Gastrocnemius medialis (tissue), 4 donors: ENCODE results near the gene VCAN. TPM values are rescaled to one million over a fixed set of nuclear protein-coding genes. Genes with fewer than 3 reads are reported as not detected.

Experiments
- ATAC-seq, 2 donors: fragments of 150-250 bp; one replicate each; pipeline ENCODE4 v1.9.1; 2016
- DNase-seq, 2 donors: peaks; one replicate each; pipeline ENCODE4 v3.0.0-alpha.2; 2019
- H3K27ac ChIP-seq, 4 donors: fragments of 200-600 bp; sonication (generic); 1 replicate in 1 of 4; 2 replicates in 3 of 4; pipeline ENCODE4 v1.5.1; 2016 to 2018; ENCODE audit warnings: mild to moderate bottlenecking in 2 of 4, moderate library complexity in 1 of 4
- H3K27me3 ChIP-seq, 3 donors: fragments of 200-600 bp; sonication (generic) in 2 of 3; 1 replicate in 1 of 3; 2 replicates in 2 of 3; pipeline versions ENCODE4 v1.5.1 to v1.6.0; 2016 to 2019; ENCODE audit warnings: mild to moderate bottlenecking in 1 of 3, moderate library complexity in 1 of 3
- H3K36me3 ChIP-seq, 2 donors: fragments of 200-600 bp; sonication (generic) in 1 of 2; one replicate each; pipeline ENCODE4 v1.5.1; 2017 to 2018
- H3K4me1 ChIP-seq, 2 donors: fragments of 200-600 bp; sonication (generic) in 1 of 2; one replicate each; pipeline ENCODE4 v1.5.1; 2016 to 2017; ENCODE audit warnings: mild to moderate bottlenecking in 2 of 2
- H3K4me3 ChIP-seq, 4 donors: fragments of 200-600 bp; sonication (generic) in 3 of 4; 1 replicate in 1 of 4; 2 replicates in 3 of 4; pipeline ENCODE4 v1.5.1; 2016 to 2019; ENCODE audit warnings: mild to moderate bottlenecking in 2 of 4
- H3K9me3 ChIP-seq, 3 donors: fragments of 200-600 bp; sonication (generic) in 2 of 3; 1 replicate in 1 of 3; 2 replicates in 2 of 3; pipeline ENCODE4 v1.5.1; 2016 to 2019
- CTCF ChIP-seq, 5 experiments: fragments of 450-650 bp in 3 of 5; fragments of 200-600 bp in 2 of 5; sonication (generic) in 2 of 5; IDR thresholded peaks in 4 of 5; conservative IDR thresholded peaks in 1 of 5; 1 replicate in 4 of 5; 2 replicates in 1 of 5; pipeline ENCODE4 v1.5.1; 2016 to 2019; ENCODE audit warnings: antibody characterized with exemption in 5 of 5, mild to moderate bottlenecking in 3 of 5, moderate library complexity in 3 of 5
- POLR2A ChIP-seq, 2 donors: fragments of 450-650 bp; IDR thresholded peaks; one replicate each; pipeline ENCODE4 v1.6.1; 2017; ENCODE audit warnings: antibody characterized with exemption in 2 of 2, mild to moderate bottlenecking in 2 of 2, moderate library complexity in 2 of 2
- in situ Hi-C, 4 donors: fragments of 200-750 bp; cut with MboI; loops; one replicate each; pipeline versions ENCODE4 v1.15.0 to v1.8.0; 2017; ENCODE audit warnings: low sequenced_read_pairs in 4 of 4
- intact Hi-C: fragments of 100-400 bp; cut with DNase I; formaldehyde crosslinking; loops from one replicate; pipeline ENCODE4 v1.15.1; 2023; ENCODE audit warnings: low total_unique reads
- total RNA-seq, 4 donors: library from RNA; depleted of rRNA; stranded (reverse); fragments of >200 nt; gene quantifications; one replicate each; pipeline versions ENCODE4 v1.1.0 to v1.2.3, GENCODE V29; 2016

Gene VCAN
- total RNA-seq, 4 donors from 2014 or later: 5.9 to 29.9 (median 17.4) TPM

- Histone ChIP-seq H3K36me3 (no peaks in the 10 kb centered on the region), H3K27me3 (no peaks in the 10 kb centered on the region), H3K27ac (no peak overlapping the region), H3K4me1 (no peaks in the 10 kb centered on the region), H3K4me3 (no peak overlapping the region), H3K9me3 (no peaks in the 10 kb centered on the region)
- in situ Hi-C loops: loop anchor here in 1 of 4 donors (25.0 kb wide), 1 partner anchor 922 kb away; no protein-coding TSS in a partner anchor
- ATAC-seq (no peak), DNase-seq (no peak)
- intact Hi-C loops: no loop called here
- TF ChIP-seq CTCF (IDR thresholded peaks at IDR 0.05 in 4 of 5, conservative IDR thresholded peaks at IDR 0.05 in 1 of 5): no peak
- TF ChIP-seq POLR2A (IDR thresholded peaks at IDR 0.05): no peak
Measured at GRCh38 chr5:83559118-83559785, 87.7 kb downstream of the VCAN start.

DNA sequence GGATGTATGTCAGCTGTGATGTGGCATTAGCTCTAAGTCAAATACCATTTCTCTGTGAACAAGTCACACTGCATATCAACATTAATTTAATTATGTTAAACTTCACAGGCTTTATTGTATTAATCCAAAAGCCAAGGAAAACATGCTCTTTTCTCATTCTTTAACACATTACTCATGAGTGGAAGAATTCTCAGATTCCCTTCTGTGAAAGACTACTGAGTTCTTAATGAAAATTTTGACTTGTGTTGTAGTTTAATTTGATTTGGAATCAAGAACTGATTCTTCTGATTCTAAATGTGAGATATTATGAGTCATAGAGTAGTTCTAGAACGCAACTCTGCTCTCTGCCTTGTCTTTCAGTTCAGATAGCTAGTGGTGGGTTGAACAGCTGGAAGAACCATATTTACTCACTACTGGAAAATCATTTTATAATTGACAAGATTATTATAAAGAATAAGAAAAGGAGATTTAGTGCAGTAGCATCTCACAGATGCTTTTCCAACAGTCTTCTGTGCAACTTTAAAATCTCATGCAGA lies 90.6 kb downstream of the VCAN start:
- in situ Hi-C loops: loop anchor here (5.0 to 25.0 kb wide), 5 partner anchors 917 to 1217 kb away; no protein-coding TSS in a partner anchor
- TF ChIP-seq POLR2A (IDR thresholded peaks at IDR 0.05) (no peak), CTCF (IDR thresholded peaks at IDR 0.05 in 4 of 5, conservative IDR thresholded peaks at IDR 0.05 in 1 of 5) (no peak)
- no peak for DNase-seq
- H3K36me3 ChIP-seq: no peaks in the 10 kb centered on the region
- H3K4me3 ChIP-seq: no peak overlapping the region
- no peaks in the 10 kb centered on the region for H3K27me3 ChIP-seq
- no peak for ATAC-seq
- peak overlapping the region in 1 of 4 donors; percentile 4 for H3K27ac ChIP-seq
- no peaks in the 10 kb centered on the region for H3K4me1 ChIP-seq
- H3K9me3 ChIP-seq: no peaks in the 10 kb centered on the region
- intact Hi-C loops: loop anchor here (5.0 kb wide), 1 partner anchor 1250 kb away; no protein-coding TSS in a partner anchor

- Histone ChIP-seq H3K27ac (peak overlapping the region in 1 of 4 donors; percentile 21), H3K9me3 (no peaks in the 10 kb centered on the region), H3K36me3 (no peaks in the 10 kb centered on the region), H3K4me1 (no peaks in the 10 kb centered on the region), H3K4me3 (no peak overlapping the region), H3K27me3 (no peaks in the 10 kb centered on the region)
- DNase-seq (no peak), ATAC-seq (peak; percentile 53 to 63)
- in situ Hi-C loops (loop anchor here (5.0 to 25.0 kb wide), 5 partner anchors 918 to 1218 kb away; no protein-coding TSS in a partner anchor), intact Hi-C loops (loop anchor here (5.0 kb wide), 1 partner anchor 1251 kb away; no protein-coding TSS in a partner anchor)
- no peak for TF ChIP-seq CTCF (IDR thresholded peaks at IDR 0.05 in 4 of 5, conservative IDR thresholded peaks at IDR 0.05 in 1 of 5)
- no peak for TF ChIP-seq POLR2A (IDR thresholded peaks at IDR 0.05)
Measured at GRCh38 chr5:83562791-83563557, 91.4 kb downstream of the VCAN start.

GRCh38 chr5:83563631-83564030 lies 92.1 kb downstream of the VCAN start:
- H3K36me3 ChIP-seq: no peaks in the 10 kb centered on the region
- DNase-seq (no peak), ATAC-seq (no peak)
- H3K4me1 ChIP-seq: no peaks in the 10 kb centered on the region
- TF ChIP-seq CTCF (IDR thresholded peaks at IDR 0.05 in 4 of 5, conservative IDR thresholded peaks at IDR 0.05 in 1 of 5): no peak
- TF ChIP-seq POLR2A (IDR thresholded peaks at IDR 0.05): no peak
- H3K27me3 ChIP-seq: no peaks in the 10 kb centered on the region
- in situ Hi-C loops: loop anchor here (5.0 to 25.0 kb wide), 5 partner anchors 919 to 1219 kb away; no protein-coding TSS in a partner anchor
- intact Hi-C loops: loop anchor here (1.0 to 5.0 kb wide), 3 partner anchors 922 to 1251 kb away; no protein-coding TSS in a partner anchor
- no peaks in the 10 kb centered on the region for H3K9me3 ChIP-seq
- no peak overlapping the region for H3K4me3 ChIP-seq
- H3K27ac ChIP-seq: no peak overlapping the region
